IMR-90 (cell line): ENCODE results near the gene PRSS50. TPM values are rescaled to one million over a fixed set of nuclear protein-coding genes. Genes with fewer than 3 reads are reported as not detected.

ENCODE experiments used
- ATAC-seq: fragments of 200-7000 bp; cut with Tn5 transposase; 2 replicates; pipeline ENCODE4 v1.9.1; 2020; ENCODE audit warnings: low read depth, mild to moderate bottlenecking, moderate library complexity
- BruUV-seq: library from RNA; stranded (reverse); fragments of 400-500 nt; replicated peaks from 2 replicates; lab custom pipeline; 2021; lab: Mats Ljungman, UMichigan
- CTCF ChIA-PET: fragments of 300-600 bp; formaldehyde crosslinking; extraction: SDS; loops from one replicate; lab custom pipeline; 2021; ENCODE audit warnings: antibody characterized with exemption; lab: Yijun Ruan, JAX
- POLR2A ChIA-PET: fragments of 300-600 bp; sonication (Branson Sonifier 250); formaldehyde crosslinking; loops from one replicate; lab custom pipeline; 2022; ENCODE audit warnings: antibody characterized with exemption; ENCODE audit not compliant: unreplicated experiment; lab: Charles Lee
- DNase-seq: peaks from one replicate; pipeline ENCODE4 v3.0.0; 2013
- H2AFZ ChIP-seq: replicated peaks from 2 replicates; pipeline ENCODE3; 2013; ENCODE audit warnings: low read length, mild to moderate bottlenecking; ENCODE audit not compliant: poor library complexity
- H2AK5ac ChIP-seq: 2 replicates; pipeline ENCODE4 v1.6.1; 2013; ENCODE audit warnings: low read depth, low read length, inconsistent platforms
- H2AK9ac ChIP-seq: replicated peaks from 2 replicates; pipeline ENCODE3; 2013; ENCODE audit warnings: mild to moderate bottlenecking, low read depth, low read length, moderate library complexity; ENCODE audit not compliant: poor library complexity
- H2BK120ac ChIP-seq: 2 replicates; pipeline ENCODE4 v1.6.1; 2013; ENCODE audit warnings: low read depth, low read length, inconsistent platforms
- H2BK15ac ChIP-seq: 3 replicates; pipeline ENCODE4 v1.6.1; 2013; ENCODE audit warnings: low read depth, low read length, inconsistent platforms
- H2BK20ac ChIP-seq: 2 replicates; pipeline ENCODE4 v1.6.1; 2013; ENCODE audit warnings: low read depth, mild to moderate bottlenecking, inconsistent platforms, low read length, moderate library complexity
- H2BK5ac ChIP-seq: 2 replicates; pipeline ENCODE4 v1.6.1; 2013; ENCODE audit warnings: mild to moderate bottlenecking, low read depth, low read length, inconsistent platforms; ENCODE audit not compliant: poor library complexity, severe bottlenecking
- H3K14ac ChIP-seq: replicated peaks from 2 replicates; pipeline ENCODE4 v1.6.1; 2013; ENCODE audit warnings: low read depth, low read length, inconsistent platforms
- H3K18ac ChIP-seq: 2 replicates; pipeline ENCODE4 v1.6.1; 2013; ENCODE audit warnings: low read depth, low read length, control low read depth
- H3K23ac ChIP-seq: 2 replicates; pipeline ENCODE4 v1.6.1; 2013; ENCODE audit warnings: low read depth, low read length, inconsistent platforms
- H3K27ac ChIP-seq: 2 replicates; pipeline ENCODE4 v1.5.1; 2013; ENCODE audit warnings: mild to moderate bottlenecking, control low read depth, low read length; ENCODE audit not compliant: insufficient read depth
- H3K27me3 ChIP-seq: 2 replicates; pipeline ENCODE4 v1.6.1; 2013; ENCODE audit warnings: low read length; ENCODE audit not compliant: control insufficient read depth, insufficient read depth
- H3K36me3 ChIP-seq: 2 replicates; pipeline ENCODE4 v1.6.1; 2013; ENCODE audit warnings: low read length, mixed read lengths; ENCODE audit not compliant: control insufficient read depth, insufficient read depth
- H3K4ac ChIP-seq: 2 replicates; pipeline ENCODE4 v1.6.1; 2013; ENCODE audit warnings: low read depth, low read length, inconsistent platforms
- H3K4me1 ChIP-seq: 2 replicates; pipeline ENCODE4 v1.6.1; 2013; ENCODE audit warnings: low read length, mixed read lengths; ENCODE audit not compliant: control insufficient read depth, insufficient read depth
- H3K4me2 ChIP-seq: 2 replicates; pipeline ENCODE4 v1.6.1; 2013; ENCODE audit warnings: low read depth, mild to moderate bottlenecking, control low read depth, low read length, moderate library complexity
- H3K4me3 ChIP-seq: 2 replicates; pipeline ENCODE4 v1.5.1; 2013; ENCODE audit warnings: low read depth, mild to moderate bottlenecking, control low read depth, low read length, moderate library complexity; ENCODE audit not compliant: insufficient read depth
- H3K56ac ChIP-seq: 2 replicates; pipeline ENCODE4 v1.6.1; 2013; ENCODE audit warnings: low read length, inconsistent platforms; ENCODE audit not compliant: insufficient read depth; ENCODE audit errors: extremely low read depth
- H3K79me1 ChIP-seq, 2 experiments: 2 replicates each; pipeline ENCODE4 v1.6.1; 2013; ENCODE audit warnings: low read length in 2 of 2, inconsistent platforms in 1 of 2, low read depth in 1 of 2
- H3K9ac ChIP-seq: 2 replicates; pipeline ENCODE4 v1.6.1; 2013; ENCODE audit warnings: low read depth, low read length, control low read depth
- H3K9me1 ChIP-seq: 2 replicates; pipeline ENCODE4 v1.6.1; 2013; ENCODE audit warnings: low read length, inconsistent platforms; ENCODE audit not compliant: insufficient read depth
- H3K9me3 ChIP-seq: 2 replicates; pipeline ENCODE4 v1.6.1; 2013; ENCODE audit warnings: low read length; ENCODE audit not compliant: control insufficient read depth, insufficient read depth
- H4K20me1 ChIP-seq: 2 replicates; pipeline ENCODE4 v1.6.1; 2013; ENCODE audit warnings: low read length, inconsistent platforms; ENCODE audit not compliant: insufficient read depth
- H4K5ac ChIP-seq: 2 replicates; pipeline ENCODE4 v1.6.1; 2013; ENCODE audit warnings: mild to moderate bottlenecking, low read depth, low read length, control low read depth
- H4K8ac ChIP-seq, 2 experiments: 2 replicates each; pipeline ENCODE4 v1.6.1; 2013; ENCODE audit warnings: low read depth in 2 of 2, low read length in 2 of 2, control low read depth in 1 of 2, inconsistent platforms in 1 of 2
- H4K91ac ChIP-seq: 2 replicates; pipeline ENCODE4 v1.6.1; 2013; ENCODE audit warnings: low read depth, low read length, inconsistent platforms; ENCODE audit not compliant: insufficient read depth
- CEBPB ChIP-seq: IDR thresholded peaks from 2 replicates; pipeline ENCODE4 v1.6.1; 2012; ENCODE audit warnings: low read depth, low read length, improper control_type of control experiment
- ELK1 ChIP-seq: fragments of 150-350 bp; IDR thresholded peaks from 2 replicates; pipeline ENCODE4 v1.6.1; 2016; ENCODE audit warnings: low read depth, mild to moderate bottlenecking, low read length, moderate library complexity, borderline replicate concordance
- POLR2A ChIP-seq: IDR thresholded peaks from 2 replicates; pipeline ENCODE4 v1.6.1; 2012; ENCODE audit warnings: mild to moderate bottlenecking, low read depth, low read length
- USF2 ChIP-seq: fragments of 150-350 bp; IDR thresholded peaks from 2 replicates; pipeline ENCODE4 v1.6.1; 2017; ENCODE audit warnings: mild to moderate bottlenecking, antibody characterized with exemption, low read length, low read depth
- WGBS, 2 experiments: methylation state at CpG; one replicate each; pipeline versions ENCODE4 v1.1.5 to v1.1.7; 2013; ENCODE audit warnings: missing lambda C conversion rate in 2 of 2; ENCODE audit not compliant: insufficient read length in 1 of 2; ENCODE audit errors: extremely low coverage in 2 of 2; 5-methylcytosine and 5-hydroxymethylcytosine counted together
- dilution Hi-C: fragments of 300-500 bp; cut with HindIII; formaldehyde crosslinking; loops from one replicate; pipeline ENCODE4 v1.14.3; 2018; ENCODE audit warnings: low sequenced_read_pairs; ENCODE audit not compliant: unreplicated experiment
- in situ Hi-C: fragments of 300-500 bp; cut with MboI; formaldehyde crosslinking; loops from 3 replicates; pipeline ENCODE4 v1.14.3; 2019; ENCODE audit warnings: low sequenced_read_pairs, inconsistent platforms, mixed read lengths
- intact Hi-C: fragments of 100-400 bp; cut with micrococcal nuclease; formaldehyde crosslinking; loops from 2 replicates; pipeline ENCODE4 v1.10.0; 2022
- polyA plus RNA-seq, 3 experiments: library from polyadenylated mRNA; depleted of rRNA; stranded (reverse); fragments of >200 nt; gene quantifications; 2 replicates each; pipeline ENCODE4 v1.2.3, GENCODE V29; 2012; ENCODE audit warnings: low replicate concordance in 1 of 3
- total RNA-seq: library from RNA; depleted of rRNA; stranded (reverse); fragments of >200 nt; gene quantifications from 2 replicates; pipeline ENCODE4 v1.2.3, GENCODE V29; 2012

PRSS50 gene
- total and polyA plus RNA-seq, 2 of the 4 experiments (the other 2 are of a cell fraction) = not detected

GRCh38 chr3:46750555-46751038, 32.9 kb upstream of the PRSS50 start:
- H3K56ac ChIP-seq = no peak overlapping the region
- no peak overlapping the region for H4K8ac ChIP-seq
- H3K36me3 ChIP-seq = no peaks in the 10 kb centered on the region
- no peak overlapping the region for H3K9ac ChIP-seq
- H3K27ac ChIP-seq = no peak overlapping the region
- no peak overlapping the region for H2BK15ac ChIP-seq
- dilution Hi-C loops (no loop called here), in situ Hi-C loops (loop anchor here (5.0 kb wide), 1 partner anchor 62 kb away; no protein-coding TSS in a partner anchor), intact Hi-C loops (no loop called here)
- H3K4me3 ChIP-seq = no peak overlapping the region
- H3K18ac ChIP-seq = no peak overlapping the region
- H3K79me1 ChIP-seq = no peaks in the 10 kb centered on the region
- TF ChIP-seq ELK1 = no peak
- no peak for TF ChIP-seq USF2
- no peak for TF ChIP-seq CEBPB
- TF ChIP-seq POLR2A = no peak
- no peaks in the 10 kb centered on the region for H3K4me1 ChIP-seq
- no peak overlapping the region for H3K23ac ChIP-seq
- no peak overlapping the region for H3K4me2 ChIP-seq
- 100% methylated on average over 4 of the region's 41 CpGs; no CpG with 5 or more reads in 1 of the 2 experiments for WGBS, 2 experiments
- H4K91ac ChIP-seq = no peak overlapping the region
- no peak overlapping the region for H2AFZ ChIP-seq
- no peaks in the 10 kb centered on the region for H3K9me1 ChIP-seq
- no peak overlapping the region for H3K14ac ChIP-seq
- H2AK9ac ChIP-seq = no peak overlapping the region
- no peak overlapping the region for H2AK5ac ChIP-seq
- no peak overlapping the region for H2BK5ac ChIP-seq
- DNase-seq = no peak
- H2BK120ac ChIP-seq = no peak overlapping the region
- H2BK20ac ChIP-seq = no peak overlapping the region
- no peaks in the 10 kb centered on the region for H4K20me1 ChIP-seq
- ATAC-seq = no peak
- BruUV-seq = no TSS peak
- ChIA-PET CTCF (no interaction called here), POLR2A (no interaction called here)
- H3K9me3 ChIP-seq = no peaks in the 10 kb centered on the region
- H4K5ac ChIP-seq = no peak overlapping the region
- H3K27me3 ChIP-seq = peaks cover 42% of the 10 kb centered on the region
- H3K4ac ChIP-seq = no peak overlapping the region
